SK-N-SH (cell line): ENCODE data around the gene HBB. TPM values are rescaled to one million over a fixed set of nuclear protein-coding genes. Genes with fewer than 3 reads are reported as not detected.

Experiments used
- CTCF ChIA-PET: fragments of 300-600, 350-600 bp; formaldehyde crosslinking; extraction: SDS; loops from one replicate; lab custom pipeline; 2021; lab: Yijun Ruan, JAX
- POLR2A ChIA-PET: fragments of 350-600 bp; sonication (Branson Sonifier 250); formaldehyde crosslinking; extraction: SDS; loops from one replicate; lab custom pipeline; 2020; ENCODE audit warnings: antibody characterized with exemption, inconsistent platforms; lab: Yijun Ruan, JAX
- DNase-seq: peaks from one replicate; pipeline ENCODE4 v3.0.0; 2012
- H2AFZ ChIP-seq: fragments of 200-600 bp; sonication (generic); 2 replicates; pipeline ENCODE4 v1.8.1; 2016; ENCODE audit warnings: antibody characterized with exemption, mild to moderate bottlenecking, low read depth
- H3F3A ChIP-seq: fragments of 200-600 bp; sonication (generic); replicated peaks from 2 replicates; pipeline ENCODE3; 2016; ENCODE audit warnings: antibody characterized with exemption, mild to moderate bottlenecking; ENCODE audit not compliant: insufficient read depth
- H3K27ac ChIP-seq, 2 experiments: fragments of 200-500 bp in 1 of 2; fragments of 200-600 bp in 1 of 2; sonication (Bioruptor generic) in 1 of 2; sonication (generic), shearing (Covaris generic) in 1 of 2; 2 replicates each; pipeline versions ENCODE4 v1.5.1 to v1.6.1; 2014 to 2016; ENCODE audit warnings: low read depth in 2 of 2, inconsistent platforms in 1 of 2, low read length in 1 of 2, mild to moderate bottlenecking in 1 of 2, mixed read lengths in 1 of 2
- H3K27me3 ChIP-seq: fragments of 200-600 bp; sonication (generic), shearing (Covaris generic); 2 replicates; pipeline ENCODE4 v1.6.1; 2016; ENCODE audit warnings: mixed run types; ENCODE audit not compliant: insufficient read depth
- H3K36me3 ChIP-seq, 2 experiments: fragments of 200-500 bp in 1 of 2; fragments of 200-600 bp in 1 of 2; sonication (Bioruptor generic) in 1 of 2; sonication (generic) in 1 of 2; replicated peaks in 1 of 2; 2 replicates each; pipeline versions ENCODE3 to v1.5.1; 2014 to 2016; ENCODE audit warnings: low read length in 1 of 2, mild to moderate bottlenecking in 1 of 2; ENCODE audit not compliant: insufficient read depth in 2 of 2, control insufficient read depth in 1 of 2
- H3K4me1 ChIP-seq, 2 experiments: fragments of 200-500 bp in 1 of 2; fragments of 200-600 bp in 1 of 2; sonication (Bioruptor generic) in 1 of 2; sonication (generic), shearing (Covaris generic) in 1 of 2; 2 replicates each; pipeline versions ENCODE4 v1.5.1 to v1.6.1; 2014 to 2016; ENCODE audit warnings: low read depth in 1 of 2, low read length in 1 of 2, mixed run types in 1 of 2; ENCODE audit not compliant: insufficient read depth in 2 of 2, control insufficient read depth in 1 of 2
- H3K4me2 ChIP-seq: fragments of 200-600 bp; sonication (generic), shearing (Covaris generic); 2 replicates; pipeline ENCODE4 v1.6.1; 2017; ENCODE audit warnings: mixed run types
- H3K4me3 ChIP-seq, 2 experiments: fragments of 200-500 bp in 1 of 2; fragments of 200-600 bp in 1 of 2; sonication (Bioruptor generic) in 1 of 2; sonication (generic), shearing (Covaris generic) in 1 of 2; 2 replicates each; pipeline versions ENCODE4 v1.5.1 to v1.8.1; 2014 to 2016; ENCODE audit warnings: low read depth in 2 of 2, inconsistent platforms in 1 of 2, low read length in 1 of 2, mild to moderate bottlenecking in 1 of 2, mixed read lengths in 1 of 2, moderate library complexity in 1 of 2
- H3K79me2 ChIP-seq: fragments of 200-600 bp; sonication (generic); 2 replicates; pipeline ENCODE4 v1.8.1; 2017; ENCODE audit warnings: mild to moderate bottlenecking; ENCODE audit not compliant: insufficient read depth
- H3K9ac ChIP-seq: fragments of 200-600 bp; sonication (generic); 2 replicates; pipeline ENCODE4 v1.6.1; 2017; ENCODE audit warnings: mixed run types
- H3K9me2 ChIP-seq: fragments of 200-600 bp; sonication (generic); 2 replicates; pipeline ENCODE4 v1.6.1; 2017; ENCODE audit warnings: mixed run types
- H3K9me3 ChIP-seq: fragments of 200-600 bp; sonication (generic); 2 replicates; pipeline ENCODE4 v1.6.1; 2017; ENCODE audit warnings: mixed run types, mild to moderate bottlenecking, moderate library complexity
- H4K20me1 ChIP-seq: fragments of 200-600 bp; sonication (generic); 2 replicates; pipeline ENCODE4 v1.6.1; 2017; ENCODE audit warnings: mild to moderate bottlenecking, mixed run types; ENCODE audit not compliant: insufficient read depth
- CHD2 ChIP-seq: fragments of 150-350 bp; IDR thresholded peaks from 2 replicates; pipeline ENCODE4 v1.6.1; 2018; ENCODE audit warnings: low read length; ENCODE audit not compliant: partially characterized antibody
- ELF1 ChIP-seq: IDR thresholded peaks from 2 replicates; pipeline ENCODE4 v1.4.0; 2012
- EP300 ChIP-seq, 2 experiments: IDR thresholded peaks; 2 replicates each; pipeline versions ENCODE4 v1.4.0 to v1.6.1; 2012; ENCODE audit warnings: borderline replicate concordance in 1 of 2, low read depth in 1 of 2, low read length in 1 of 2
- EZH2phosphoT487 ChIP-seq: fragments of 200-600 bp; sonication (generic); IDR thresholded peaks from 2 replicates; pipeline ENCODE4 v1.6.1; 2017; ENCODE audit warnings: low read depth, mixed run types, mild to moderate bottlenecking, antibody characterized with exemption, moderate library complexity, borderline replicate concordance
- FOXJ3 ChIP-seq: sonication (generic); formaldehyde crosslinking; IDR thresholded peaks from 2 replicates; pipeline ENCODE4 v1.5.1; 2020; ENCODE audit warnings: mild to moderate bottlenecking, missing genetic modification reagents
- FOXM1 ChIP-seq: IDR thresholded peaks from 2 replicates; pipeline ENCODE4 v1.4.0; 2012; ENCODE audit warnings: low read depth, mild to moderate bottlenecking
- GABPA ChIP-seq: IDR thresholded peaks from 2 replicates; pipeline ENCODE4 v1.4.0; 2012; ENCODE audit warnings: low read depth, mild to moderate bottlenecking
- GATA2 ChIP-seq: sonication (generic); formaldehyde crosslinking; IDR thresholded peaks from 2 replicates; pipeline ENCODE4 v1.5.0; 2020; ENCODE audit warnings: mild to moderate bottlenecking, missing genetic modification reagents
- JUND ChIP-seq: IDR thresholded peaks from 2 replicates; pipeline ENCODE4 v1.4.0; 2012
- POLR2AphosphoS5 ChIP-seq: IDR thresholded peaks from 2 replicates; pipeline ENCODE4 v1.6.1; 2012; ENCODE audit warnings: low read depth, low read length
- RAD21 ChIP-seq: IDR thresholded peaks from 2 replicates; pipeline ENCODE4 v1.6.1; 2012; ENCODE audit warnings: mild to moderate bottlenecking, low read length
- RCOR1 ChIP-seq: fragments of 150-350 bp; IDR thresholded peaks from 2 replicates; pipeline ENCODE4 v1.6.1; 2017; ENCODE audit warnings: antibody characterized with exemption, low read length
- SMC3 ChIP-seq: IDR thresholded peaks from 2 replicates; pipeline ENCODE4 v1.6.1; 2012; ENCODE audit warnings: low read depth, low read length, improper control_type of control experiment
- TCF12 ChIP-seq: IDR thresholded peaks from 2 replicates; pipeline ENCODE4 v1.4.0; 2012
- TEAD4 ChIP-seq: IDR thresholded peaks from 2 replicates; pipeline ENCODE4 v1.4.0; 2012; ENCODE audit warnings: mild to moderate bottlenecking, borderline replicate concordance; ENCODE audit not compliant: insufficient read depth
- YY1 ChIP-seq: IDR thresholded peaks from 2 replicates; pipeline ENCODE4 v1.4.0; 2012; ENCODE audit warnings: low read depth, mild to moderate bottlenecking
- WGBS: methylation state at CpG from one replicate; pipeline ENCODE4 v1.1.6; 2017; ENCODE audit warnings: low lambda C conversion rate; 5-methylcytosine and 5-hydroxymethylcytosine counted together
- polyA plus RNA-seq, 3 experiments: library from polyadenylated mRNA; depleted of rRNA; stranded (reverse); fragments of >200 nt; gene quantifications; 2 replicates each; pipeline ENCODE4 v1.2.3, GENCODE V29; 2012
- TF ChIP-seq, protein P1 (sequence below): IDR thresholded peaks from 2 replicates; pipeline ENCODE4 v1.4.0; 2012; ENCODE audit warnings: low read depth, borderline replicate concordance
- TF ChIP-seq, protein P2 (sequence below): IDR thresholded peaks from 2 replicates; pipeline ENCODE4 v1.4.0; 2012; ENCODE audit warnings: low read depth
- TF ChIP-seq, protein P3 (sequence below): IDR thresholded peaks from 2 replicates; pipeline ENCODE4 v1.4.0; 2012; ENCODE audit warnings: low read depth, borderline replicate concordance
- TF ChIP-seq, protein P4 (sequence below): fragments of 150-350 bp; IDR thresholded peaks from 2 replicates; pipeline ENCODE4 v1.6.1; 2017; ENCODE audit warnings: antibody characterized with exemption, low read length, low read depth, borderline replicate concordance
- TF ChIP-seq, protein P5 (sequence below): fragments of 150-350 bp; IDR thresholded peaks from 2 replicates; pipeline ENCODE4 v1.6.1; 2016; ENCODE audit warnings: mild to moderate bottlenecking, low read depth, low read length
- TF ChIP-seq, protein P6 (sequence below): IDR thresholded peaks from 2 replicates; pipeline ENCODE4; 2012

HBB gene
- polyA plus RNA-seq, 1 of the 3 experiments (the other 2 are of a cell fraction): not detected

DNA sequence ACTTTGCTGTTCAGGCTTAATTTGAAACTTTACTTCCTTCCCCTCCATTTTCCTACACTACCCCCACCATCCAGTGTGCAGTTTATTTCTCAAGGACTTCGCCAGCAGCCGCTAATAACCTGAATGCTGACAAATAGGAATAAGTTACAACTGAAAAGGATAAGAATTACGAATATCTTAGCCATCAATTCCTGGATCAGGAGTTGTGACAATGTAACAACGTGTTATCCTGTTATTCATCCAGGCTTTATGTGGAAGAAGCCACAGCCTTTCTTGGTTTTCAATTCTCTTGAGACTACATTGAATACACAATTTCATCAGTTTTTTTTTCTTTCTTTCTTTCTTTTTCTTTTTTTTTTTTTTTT lies 16.9 kb upstream of the HBB start:
- H3K27me3 ChIP-seq: no peaks in the 10 kb centered on the region; the same call in 1 of the 2 replicates
- H3F3A ChIP-seq: no peaks in the 10 kb centered on the region
- H3K36me3 ChIP-seq: no peaks in the 10 kb centered on the region
- ChIA-PET POLR2A (no interaction called here), CTCF (no interaction called here)
- H3K4me1 ChIP-seq: no peaks in the 10 kb centered on the region
- no peak overlapping the region for H3K4me2 ChIP-seq
- no peak overlapping the region for H3K9ac ChIP-seq
- 3% methylated on average over 4 of the region's 4 CpGs for WGBS
- TF ChIP-seq RAD21 (no peak), TEAD4 (no peak), EZH2phosphoT487 (no peak), POLR2AphosphoS5 (no peak), JUND (no peak), ELF1 (no peak), SMC3 (no peak), YY1 (no peak), CHD2 (no peak), RCOR1 (no peak), FOXM1 (no peak), TCF12 (no peak), GABPA (no peak)
- TF ChIP-seq, protein P1, sequence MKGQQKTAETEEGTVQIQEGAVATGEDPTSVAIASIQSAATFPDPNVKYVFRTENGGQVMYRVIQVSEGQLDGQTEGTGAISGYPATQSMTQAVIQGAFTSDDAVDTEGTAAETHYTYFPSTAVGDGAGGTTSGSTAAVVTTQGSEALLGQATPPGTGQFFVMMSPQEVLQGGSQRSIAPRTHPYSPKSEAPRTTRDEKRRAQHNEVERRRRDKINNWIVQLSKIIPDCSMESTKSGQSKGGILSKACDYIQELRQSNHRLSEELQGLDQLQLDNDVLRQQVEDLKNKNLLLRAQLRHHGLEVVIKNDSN: no peak
- TF ChIP-seq, protein P2, sequence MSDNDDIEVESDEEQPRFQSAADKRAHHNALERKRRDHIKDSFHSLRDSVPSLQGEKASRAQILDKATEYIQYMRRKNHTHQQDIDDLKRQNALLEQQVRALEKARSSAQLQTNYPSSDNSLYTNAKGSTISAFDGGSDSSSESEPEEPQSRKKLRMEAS: no peak
- TF ChIP-seq, protein P3, sequence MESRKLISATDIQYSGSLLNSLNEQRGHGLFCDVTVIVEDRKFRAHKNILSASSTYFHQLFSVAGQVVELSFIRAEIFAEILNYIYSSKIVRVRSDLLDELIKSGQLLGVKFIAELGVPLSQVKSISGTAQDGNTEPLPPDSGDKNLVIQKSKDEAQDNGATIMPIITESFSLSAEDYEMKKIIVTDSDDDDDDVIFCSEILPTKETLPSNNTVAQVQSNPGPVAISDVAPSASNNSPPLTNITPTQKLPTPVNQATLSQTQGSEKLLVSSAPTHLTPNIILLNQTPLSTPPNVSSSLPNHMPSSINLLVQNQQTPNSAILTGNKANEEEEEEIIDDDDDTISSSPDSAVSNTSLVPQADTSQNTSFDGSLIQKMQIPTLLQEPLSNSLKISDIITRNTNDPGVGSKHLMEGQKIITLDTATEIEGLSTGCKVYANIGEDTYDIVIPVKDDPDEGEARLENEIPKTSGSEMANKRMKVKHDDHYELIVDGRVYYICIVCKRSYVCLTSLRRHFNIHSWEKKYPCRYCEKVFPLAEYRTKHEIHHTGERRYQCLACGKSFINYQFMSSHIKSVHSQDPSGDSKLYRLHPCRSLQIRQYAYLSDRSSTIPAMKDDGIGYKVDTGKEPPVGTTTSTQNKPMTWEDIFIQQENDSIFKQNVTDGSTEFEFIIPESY: no peak
- H2AFZ ChIP-seq: no peak overlapping the region
- H3K9me3 ChIP-seq: no peaks in the 10 kb centered on the region
- no peak overlapping the region for H3K4me3 ChIP-seq
- no peaks in the 10 kb centered on the region for H3K79me2 ChIP-seq
- H3K9me2 ChIP-seq: no peaks in the 10 kb centered on the region
- no peak for DNase-seq
- H3K27ac ChIP-seq: no peak overlapping the region
- no peaks in the 10 kb centered on the region for H4K20me1 ChIP-seq

DNA sequence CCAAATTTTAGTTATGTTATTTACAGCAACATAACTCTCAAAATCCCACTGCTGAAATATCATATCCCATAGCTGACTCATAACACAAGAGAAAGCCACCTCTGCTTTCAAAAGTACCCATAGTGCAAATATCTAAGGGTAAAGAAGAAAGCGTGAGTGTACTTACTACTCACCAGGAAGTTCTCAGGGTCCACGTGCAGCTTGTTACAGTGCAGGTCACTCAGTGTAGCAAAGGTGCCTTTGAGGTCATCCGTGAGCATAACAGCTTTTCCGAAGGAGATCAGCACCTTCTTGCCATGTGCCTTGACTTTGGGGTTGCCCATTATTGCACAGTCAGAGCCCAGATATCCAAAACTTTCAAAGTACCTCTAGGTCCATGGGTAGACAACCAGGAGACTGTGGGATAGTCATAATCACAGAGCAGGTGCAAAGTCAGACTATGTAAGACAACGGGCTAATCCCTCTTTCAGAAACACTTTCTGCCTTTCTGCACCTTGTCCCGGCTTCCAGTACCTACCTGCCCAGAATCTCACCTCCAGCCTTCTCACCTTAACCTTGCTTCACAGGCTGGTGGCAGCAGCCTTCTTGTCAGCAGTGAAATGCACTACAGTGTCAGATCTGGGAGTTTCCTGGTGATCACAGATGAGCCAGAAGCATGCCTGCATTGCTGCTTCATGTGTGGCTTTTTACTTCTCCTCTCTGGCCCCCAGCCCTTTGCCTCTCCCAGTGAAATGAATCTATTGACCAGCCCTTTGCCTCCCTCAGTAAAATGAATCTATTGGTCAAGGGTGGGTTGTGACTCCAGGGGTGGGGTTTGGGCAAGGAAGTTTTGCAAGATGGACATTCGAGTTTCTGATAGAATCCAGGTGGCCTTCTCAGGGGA lies 16.3 kb upstream of the HBB start:
- no peak for DNase-seq
- H3K9me2 ChIP-seq: no peaks in the 10 kb centered on the region
- H3K9ac ChIP-seq: no peak overlapping the region
- no peak overlapping the region for H2AFZ ChIP-seq
- H3K4me1 ChIP-seq: no peaks in the 10 kb centered on the region
- no peak overlapping the region for H3K4me3 ChIP-seq
- ChIA-PET CTCF (no interaction called here), POLR2A (no interaction called here)
- no peaks in the 10 kb centered on the region for H4K20me1 ChIP-seq
- H3K36me3 ChIP-seq: no peaks in the 10 kb centered on the region
- H3K27ac ChIP-seq: no peak overlapping the region
- no peaks in the 10 kb centered on the region for H3K9me3 ChIP-seq
- H3K4me2 ChIP-seq: no peak overlapping the region
- H3K79me2 ChIP-seq: no peaks in the 10 kb centered on the region
- WGBS: 7% methylated on average over 7 of the region's 7 CpGs
- no peaks in the 10 kb centered on the region; the same call in 1 of the 2 replicates for H3K27me3 ChIP-seq
- H3F3A ChIP-seq: no peaks in the 10 kb centered on the region
- no peak for TF ChIP-seq YY1
- TF ChIP-seq, protein P4, sequence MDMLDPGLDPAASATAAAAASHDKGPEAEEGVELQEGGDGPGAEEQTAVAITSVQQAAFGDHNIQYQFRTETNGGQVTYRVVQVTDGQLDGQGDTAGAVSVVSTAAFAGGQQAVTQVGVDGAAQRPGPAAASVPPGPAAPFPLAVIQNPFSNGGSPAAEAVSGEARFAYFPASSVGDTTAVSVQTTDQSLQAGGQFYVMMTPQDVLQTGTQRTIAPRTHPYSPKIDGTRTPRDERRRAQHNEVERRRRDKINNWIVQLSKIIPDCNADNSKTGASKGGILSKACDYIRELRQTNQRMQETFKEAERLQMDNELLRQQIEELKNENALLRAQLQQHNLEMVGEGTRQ: no peak
- TF ChIP-seq EP300 (IDR thresholded peaks at IDR 0.05; ENCODE audit: borderline replicate concordance in 1 of 2, low read depth in 1 of 2, low read length in 1 of 2): no peak
- TF ChIP-seq, protein P2: no peak
- TF ChIP-seq TCF12: no peak
- TF ChIP-seq, protein P5, sequence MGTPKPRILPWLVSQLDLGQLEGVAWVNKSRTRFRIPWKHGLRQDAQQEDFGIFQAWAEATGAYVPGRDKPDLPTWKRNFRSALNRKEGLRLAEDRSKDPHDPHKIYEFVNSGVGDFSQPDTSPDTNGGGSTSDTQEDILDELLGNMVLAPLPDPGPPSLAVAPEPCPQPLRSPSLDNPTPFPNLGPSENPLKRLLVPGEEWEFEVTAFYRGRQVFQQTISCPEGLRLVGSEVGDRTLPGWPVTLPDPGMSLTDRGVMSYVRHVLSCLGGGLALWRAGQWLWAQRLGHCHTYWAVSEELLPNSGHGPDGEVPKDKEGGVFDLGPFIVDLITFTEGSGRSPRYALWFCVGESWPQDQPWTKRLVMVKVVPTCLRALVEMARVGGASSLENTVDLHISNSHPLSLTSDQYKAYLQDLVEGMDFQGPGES: no peak
- no peak for TF ChIP-seq FOXJ3
- no peak for TF ChIP-seq RCOR1
- no peak for TF ChIP-seq GATA2 (CRISPR knock-in tag)
- TF ChIP-seq, protein P6, sequence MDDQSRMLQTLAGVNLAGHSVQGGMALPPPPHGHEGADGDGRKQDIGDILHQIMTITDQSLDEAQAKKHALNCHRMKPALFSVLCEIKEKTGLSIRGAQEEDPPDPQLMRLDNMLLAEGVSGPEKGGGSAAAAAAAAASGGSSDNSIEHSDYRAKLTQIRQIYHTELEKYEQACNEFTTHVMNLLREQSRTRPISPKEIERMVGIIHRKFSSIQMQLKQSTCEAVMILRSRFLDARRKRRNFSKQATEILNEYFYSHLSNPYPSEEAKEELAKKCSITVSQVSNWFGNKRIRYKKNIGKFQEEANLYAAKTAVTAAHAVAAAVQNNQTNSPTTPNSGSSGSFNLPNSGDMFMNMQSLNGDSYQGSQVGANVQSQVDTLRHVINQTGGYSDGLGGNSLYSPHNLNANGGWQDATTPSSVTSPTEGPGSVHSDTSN: no peak
